Measurements from ENCODE around the gene SPARCL1. TPM values are rescaled to one million over a fixed set of nuclear protein-coding genes. Genes with fewer than 3 reads are reported as not detected.

SPARCL1 gene
- total and polyA plus RNA-seq, 9 of the 15 experiments (the other 6 are each of a cell fraction or from before 2014, with no cell fraction given) = 0.03 to 0.71 (median 0.05) TPM; not detected in 3

- H3K4me2 ChIP-seq (ENCODE audit: insufficient read depth, low read length) = no peak overlapping the region
- no peaks in the 10 kb centered on the region for H3K9me1 ChIP-seq (ENCODE audit: control insufficient read depth, insufficient read depth, low read length)
- no peaks in the 10 kb centered on the region for H3K79me2 ChIP-seq (ENCODE audit: control insufficient read depth, insufficient read depth, low read length)
- H3K4me3 ChIP-seq = no peak overlapping the region
- ChIA-PET POLR2A (interaction anchor here (0.6 kb wide), 1 partner anchor 476 kb away, joined by 3 read pairs; the partner anchor contains the start of gene PKD2), CTCF (ENCODE audit: low intra/inter-chr PET ratio) (interaction anchor here (0.7 kb wide), 1 partner anchor 262 kb away, joined by 3 read pairs; no protein-coding TSS in a partner anchor)
- FAIRE-seq (no peak), DNase-seq (ENCODE audit: extremely low read depth in 1 of 4, low spot score in 3 of 4) (no peak), ATAC-seq (no peak)
- WGBS (ENCODE audit: insufficient coverage, low coverage, missing lambda C conversion rate) = 3% methylated on average over 5 of the region's 5 CpGs
- no peaks in the 10 kb centered on the region for H3K9me3 ChIP-seq (replicated peaks; ENCODE audit: control insufficient read depth, insufficient read depth, low read depth, low read length)
- in situ Hi-C loops (cut with MboI) = no loop called here
- intact Hi-C loops (cut with micrococcal nuclease) = no loop called here
- no TSS peak for BruUV-seq (replicated peaks)
- H3K36me3 ChIP-seq (ENCODE audit: control insufficient read depth, insufficient read depth, low read length) = no peaks in the 10 kb centered on the region
- no peaks in the 10 kb centered on the region; a peak in 1 of 5 replicates for H3K4me1 ChIP-seq (replicated peaks in 1 of 2; ENCODE audit: control insufficient read depth in 2 of 2, insufficient read depth in 2 of 2, low read length in 2 of 2)
- no peak overlapping the region for H3K9ac ChIP-seq (ENCODE audit: insufficient read depth in 1 of 2, low read depth in 2 of 2, low read length in 2 of 2)
- no peak for TF ChIP-seq ZNF57 (CRISPR knock-in tag; IDR thresholded peaks at IDR 0.05)
- H3K27ac ChIP-seq (ENCODE audit: extremely low read depth, low read depth, low read length) = no peak overlapping the region
- no peak overlapping the region for H2AFZ ChIP-seq (ENCODE audit: low read depth, low read length)
- no peaks in the 10 kb centered on the region for H4K20me1 ChIP-seq (replicated peaks; ENCODE audit: control insufficient read depth, insufficient read depth, low read length)
- H3K27me3 ChIP-seq (ENCODE audit: control insufficient read depth in 2 of 2, insufficient read depth in 2 of 2, low read length in 2 of 2) = no peaks in the 10 kb centered on the region
Measured at GRCh38 chr4:87531621-87532020, 2.4 kb upstream of the SPARCL1 start.

- Histone ChIP-seq H2AFZ (ENCODE audit: low read depth, low read length) (no peak overlapping the region), H3K4me3 (no peak overlapping the region), H3K27me3 (ENCODE audit: control insufficient read depth in 2 of 2, insufficient read depth in 2 of 2, low read length in 2 of 2) (no peaks in the 10 kb centered on the region), H3K27ac (ENCODE audit: extremely low read depth, low read depth, low read length) (no peak overlapping the region), H3K4me2 (ENCODE audit: insufficient read depth, low read length) (no peak overlapping the region), H3K9me3 (replicated peaks; ENCODE audit: control insufficient read depth, insufficient read depth, low read depth, low read length) (no peaks in the 10 kb centered on the region), H4K20me1 (replicated peaks; ENCODE audit: control insufficient read depth, insufficient read depth, low read length) (no peaks in the 10 kb centered on the region), H3K9ac (ENCODE audit: insufficient read depth in 1 of 2, low read depth in 2 of 2, low read length in 2 of 2) (no peak overlapping the region), H3K4me1 (replicated peaks in 1 of 2; ENCODE audit: control insufficient read depth in 2 of 2, insufficient read depth in 2 of 2, low read length in 2 of 2) (no peaks in the 10 kb centered on the region; a peak in 1 of 5 replicates), H3K36me3 (ENCODE audit: control insufficient read depth, insufficient read depth, low read length) (no peaks in the 10 kb centered on the region), H3K9me1 (ENCODE audit: control insufficient read depth, insufficient read depth, low read length) (no peaks in the 10 kb centered on the region), H3K79me2 (ENCODE audit: control insufficient read depth, insufficient read depth, low read length) (no peaks in the 10 kb centered on the region)
- in situ Hi-C loops (cut with MboI) = no loop called here
- no TSS peak for BruUV-seq (replicated peaks)
- WGBS (ENCODE audit: insufficient coverage, low coverage, missing lambda C conversion rate) = 0% methylated on average over 4 of the region's 4 CpGs
- intact Hi-C loops (cut with micrococcal nuclease) = no loop called here
- FAIRE-seq = no peak
- DNase-seq (ENCODE audit: extremely low read depth in 1 of 4, low spot score in 3 of 4) = no peak
- no peak for ATAC-seq
- CTCF ChIA-PET (ENCODE audit: low intra/inter-chr PET ratio) = no interaction called here
- POLR2A ChIA-PET = no interaction called here
- TF ChIP-seq ZZZ3 (IDR thresholded peaks at IDR 0.05) = no peak
- no peak for TF ChIP-seq ZNF507 (tag; conservative IDR thresholded peaks at IDR 0.05)
- TF ChIP-seq SMARCA5 (IDR thresholded peaks at IDR 0.05) = no peak
- no peak for TF ChIP-seq ZMIZ1 (IDR thresholded peaks at IDR 0.05; ENCODE audit: low read depth in 2 of 2, low read length in 2 of 2)
- TF ChIP-seq ZBTB11 (CRISPR knock-in tag; IDR thresholded peaks at IDR 0.05) = no peak
- no peak for TF ChIP-seq NCOA4 (IDR thresholded peaks at IDR 0.05; ENCODE audit: partially characterized antibody)
- TF ChIP-seq PTRF (tag; IDR thresholded peaks at IDR 0.05) = no peak
Measured at GRCh38 chr4:87530868-87531267, 1.7 kb upstream of the SPARCL1 start.

All from K562 (cell line).